ENCODE results near the gene SYNE3. TPM values are rescaled to one million over a fixed set of nuclear protein-coding genes. Genes with fewer than 3 reads are reported as not detected.

The SYNE3 gene
- total RNA-seq, 2 experiments from 2014 or later, result 91.5 TPM

- Mint-ChIP-seq H3K27ac (peak overlapping the region; percentile 52), H3K4me3 (no peak overlapping the region), H3K4me1 (ENCODE audit: low read depth) (peaks cover 82% of the 10 kb centered on the region), H3K9me3 (ENCODE audit: insufficient read depth) (no peaks in the 10 kb centered on the region), H3K27me3 (ENCODE audit: low read depth) (no peaks in the 10 kb centered on the region), H3K36me3 (ENCODE audit: low read depth) (peaks cover 49% of the 10 kb centered on the region)
- ATAC-seq (no peak), DNase-seq (no peak)
- POLR2A ChIA-PET, result no interaction called here
- CTCF ChIA-PET, result interaction anchor here (1.3 to 17.6 kb wide), 2 partner anchors 28 to 59 kb away, joined by 4 to 199 read pairs; partner anchors contain the start of gene GLRX5
Measured at GRCh38 chr14:95500772-95501401, 15.6 kb downstream of the SYNE3 start.

- Mint-ChIP-seq H3K27ac (peak overlapping the region; percentile 52), H3K36me3 (ENCODE audit: low read depth) (peaks cover 49% of the 10 kb centered on the region), H3K4me1 (ENCODE audit: low read depth) (peaks cover 84% of the 10 kb centered on the region), H3K9me3 (ENCODE audit: insufficient read depth) (no peaks in the 10 kb centered on the region), H3K4me3 (no peak overlapping the region), H3K27me3 (ENCODE audit: low read depth) (no peaks in the 10 kb centered on the region)
- ChIA-PET POLR2A (no interaction called here), CTCF (interaction anchor here (2.0 to 17.6 kb wide), 2 partner anchors 28 to 58 kb away, joined by 6 to 199 read pairs; partner anchors contain the start of gene GLRX5)
- DNase-seq (no peak), ATAC-seq (no peak)
Measured at GRCh38 chr14:95500201-95500681, 16.2 kb downstream of the SYNE3 start.

- Mint-ChIP-seq H3K36me3 (ENCODE audit: low read depth) (peaks cover 51% of the 10 kb centered on the region), H3K27ac (peak overlapping the region; percentile 43), H3K4me1 (ENCODE audit: low read depth) (peaks cover 82% of the 10 kb centered on the region), H3K27me3 (ENCODE audit: low read depth) (no peaks in the 10 kb centered on the region), H3K9me3 (ENCODE audit: insufficient read depth) (no peaks in the 10 kb centered on the region), H3K4me3 (no peak overlapping the region)
- POLR2A ChIA-PET, result interaction anchor here (1.3 kb wide), 1 partner anchor 23 kb away, joined by 3 read pairs; no protein-coding TSS in a partner anchor
- DNase-seq, result no peak
- ATAC-seq, result no peak
- CTCF ChIA-PET, result interaction anchor here (2.0 to 4.2 kb wide), 2 partner anchors 9 to 57 kb away, joined by 6 to 18 read pairs; no protein-coding TSS in a partner anchor
Measured at GRCh38 chr14:95499354-95499750, 17.1 kb downstream of the SYNE3 start.

- DNase-seq (no peak), ATAC-seq (no peak)
- Mint-ChIP-seq H3K36me3 (ENCODE audit: low read depth) (peaks cover 50% of the 10 kb centered on the region), H3K27ac (no peak overlapping the region), H3K27me3 (ENCODE audit: low read depth) (no peaks in the 10 kb centered on the region), H3K9me3 (ENCODE audit: insufficient read depth) (no peaks in the 10 kb centered on the region), H3K4me3 (no peak overlapping the region), H3K4me1 (ENCODE audit: low read depth) (peaks cover 80% of the 10 kb centered on the region)
- CTCF ChIA-PET, result interaction anchor here (0.8 to 4.2 kb wide), 3 partner anchors 10 to 56 kb away, joined by 3 to 18 read pairs (median 6); no protein-coding TSS in a partner anchor
- POLR2A ChIA-PET, result interaction anchor here (1.3 kb wide), 1 partner anchor 24 kb away, joined by 3 read pairs; no protein-coding TSS in a partner anchor
Measured at GRCh38 chr14:95498622-95499353, 17.7 kb downstream of the SYNE3 start.

GRCh38 chr14:95497561-95498011 is 18.9 kb downstream of the SYNE3 start:
- ATAC-seq (no peak), DNase-seq (no peak)
- ChIA-PET CTCF (interaction anchor here (0.8 to 4.2 kb wide), 4 partner anchors 11 to 30 kb away, joined by 3 to 30 read pairs (median 17); no protein-coding TSS in a partner anchor), POLR2A (no interaction called here)
- H3K4me3 Mint-ChIP-seq, result no peak overlapping the region
- H3K4me1 Mint-ChIP-seq (ENCODE audit: low read depth), result peaks cover 73% of the 10 kb centered on the region
- H3K36me3 Mint-ChIP-seq (ENCODE audit: low read depth), result peaks cover 51% of the 10 kb centered on the region
- no peak overlapping the region for H3K27ac Mint-ChIP-seq
- no peaks in the 10 kb centered on the region for H3K9me3 Mint-ChIP-seq (ENCODE audit: insufficient read depth)
- no peaks in the 10 kb centered on the region for H3K27me3 Mint-ChIP-seq (ENCODE audit: low read depth)

- DNase-seq, result no peak
- Mint-ChIP-seq H3K4me1 (ENCODE audit: low read depth) (peaks cover 70% of the 10 kb centered on the region), H3K4me3 (no peak overlapping the region), H3K27me3 (ENCODE audit: low read depth) (no peaks in the 10 kb centered on the region), H3K9me3 (ENCODE audit: insufficient read depth) (peaks cover 6% of the 10 kb centered on the region), H3K27ac (peak overlapping the region; percentile 89), H3K36me3 (ENCODE audit: low read depth) (peaks cover 56% of the 10 kb centered on the region)
- ATAC-seq, result no peak
- ChIA-PET POLR2A (interaction anchor here (1.0 to 3.3 kb wide), 6 partner anchors 8 to 37 kb away, joined by 4 to 22 read pairs (median 4); no protein-coding TSS in a partner anchor), CTCF (interaction anchor here (0.7 to 4.2 kb wide), 11 partner anchors 8 to 55 kb away, joined by 3 to 30 read pairs (median 8); partner anchors contain the start of gene SYNE3)
Measured at GRCh38 chr14:95496690-95497259, 19.7 kb downstream of the SYNE3 start.

GRCh38 chr14:95496111-95496681 is 20.3 kb downstream of the SYNE3 start:
- peaks cover 7% of the 10 kb centered on the region for H3K9me3 Mint-ChIP-seq (ENCODE audit: insufficient read depth)
- H3K4me1 Mint-ChIP-seq (ENCODE audit: low read depth), result peaks cover 68% of the 10 kb centered on the region
- peaks cover 56% of the 10 kb centered on the region for H3K36me3 Mint-ChIP-seq (ENCODE audit: low read depth)
- CTCF ChIA-PET, result interaction anchor here (1.3 to 4.2 kb wide), 11 partner anchors 9 to 54 kb away, joined by 3 to 30 read pairs (median 8); partner anchors contain the start of gene SYNE3
- H3K4me3 Mint-ChIP-seq, result peak overlapping the region; percentile 18
- POLR2A ChIA-PET, result interaction anchor here (0.6 to 3.3 kb wide), 9 partner anchors 9 to 38 kb away, joined by 3 to 22 read pairs (median 4); no protein-coding TSS in a partner anchor
- H3K27ac Mint-ChIP-seq, result peak overlapping the region; percentile 89
- DNase-seq, result no peak
- H3K27me3 Mint-ChIP-seq (ENCODE audit: low read depth), result no peaks in the 10 kb centered on the region
- ATAC-seq, result peak; percentile 79

- CTCF ChIA-PET, result interaction anchor here (1.3 to 4.2 kb wide), 10 partner anchors 9 to 50 kb away, joined by 3 to 30 read pairs (median 7); partner anchors contain the start of gene SYNE3
Measured at GRCh38 chr14:95495538-95496025, 20.9 kb downstream of the SYNE3 start.

GRCh38 chr14:95495076-95495475 is 21.4 kb downstream of the SYNE3 start:
- no peak for DNase-seq
- ChIA-PET CTCF (interaction anchor here (1.3 to 2.0 kb wide), 6 partner anchors 10 to 49 kb away, joined by 3 to 9 read pairs (median 6); partner anchors contain the start of gene SYNE3), POLR2A (interaction anchor here (1.0 to 3.3 kb wide), 4 partner anchors 15 to 28 kb away, joined by 3 to 22 read pairs (median 4); no protein-coding TSS in a partner anchor)
- peak overlapping the region; percentile 89 for H3K27ac Mint-ChIP-seq
- ATAC-seq, result no peak
- H3K9me3 Mint-ChIP-seq (ENCODE audit: insufficient read depth), result peaks cover 7% of the 10 kb centered on the region
- peaks cover 56% of the 10 kb centered on the region for H3K36me3 Mint-ChIP-seq (ENCODE audit: low read depth)
- H3K4me3 Mint-ChIP-seq, result no peak overlapping the region
- H3K4me1 Mint-ChIP-seq (ENCODE audit: low read depth), result peaks cover 60% of the 10 kb centered on the region
- no peaks in the 10 kb centered on the region for H3K27me3 Mint-ChIP-seq (ENCODE audit: low read depth)

More at GRCh38 chr14:95495538-95496025, 20.9 kb downstream of the SYNE3 start:
- Mint-ChIP-seq H3K4me1 (ENCODE audit: low read depth) (peaks cover 65% of the 10 kb centered on the region), H3K4me3 (peak overlapping the region; percentile 18), H3K36me3 (ENCODE audit: low read depth) (peaks cover 56% of the 10 kb centered on the region), H3K27ac (peak overlapping the region; percentile 89), H3K9me3 (ENCODE audit: insufficient read depth) (peaks cover 7% of the 10 kb centered on the region), H3K27me3 (ENCODE audit: low read depth) (no peaks in the 10 kb centered on the region)
- POLR2A ChIA-PET, result interaction anchor here (0.6 to 3.3 kb wide), 8 partner anchors 9 to 28 kb away, joined by 3 to 22 read pairs (median 4); no protein-coding TSS in a partner anchor
- DNase-seq (no peak), ATAC-seq (peak; percentile 32)

- H3K4me3 Mint-ChIP-seq, result no peak overlapping the region
- H3K36me3 Mint-ChIP-seq (ENCODE audit: low read depth), result peaks cover 56% of the 10 kb centered on the region
- ChIA-PET CTCF (interaction anchor here (0.9 to 1.9 kb wide), 3 partner anchors 29 to 61 kb away, joined by 3 to 6 read pairs (median 3); no protein-coding TSS in a partner anchor), POLR2A (interaction anchor here (1.3 to 3.3 kb wide), 3 partner anchors 14 to 41 kb away, joined by 3 to 22 read pairs (median 6); partner anchors contain the start of gene GLRX5)
- peak overlapping the region; percentile 31 for H3K27ac Mint-ChIP-seq
- H3K27me3 Mint-ChIP-seq (ENCODE audit: low read depth), result no peaks in the 10 kb centered on the region
- H3K4me1 Mint-ChIP-seq (ENCODE audit: low read depth), result peaks cover 57% of the 10 kb centered on the region
- no peak for ATAC-seq
- H3K9me3 Mint-ChIP-seq (ENCODE audit: insufficient read depth), result peaks cover 7% of the 10 kb centered on the region
- DNase-seq, result no peak
Measured at GRCh38 chr14:95494456-95494855, 22.0 kb downstream of the SYNE3 start.
